PC-3 (cell line): ENCODE results near the gene SPRTN. TPM values are rescaled to one million over a fixed set of nuclear protein-coding genes. Genes with fewer than 3 reads are reported as not detected.

ENCODE experiments used
- ATAC-seq: fragments of 200-7000 bp; cut with Tn5 transposase; 2 replicates; pipeline ENCODE4 v1.9.1; 2020; ENCODE audit warnings: mild to moderate bottlenecking, moderate library complexity
- BruUV-seq: library from RNA; stranded (reverse); fragments of 400-500 nt; replicated peaks from 2 replicates; lab custom pipeline; 2021; lab: Mats Ljungman, UMichigan
- CTCF ChIA-PET: fragments of 300-600 bp; sonication (Branson Sonifier 250); formaldehyde crosslinking; loops from one replicate; lab custom pipeline; 2022; ENCODE audit warnings: antibody characterized with exemption; lab: Charles Lee
- POLR2A ChIA-PET: fragments of 300-600 bp; sonication (Branson Sonifier 250); formaldehyde crosslinking; loops from one replicate; lab custom pipeline; 2022; ENCODE audit warnings: antibody characterized with exemption; ENCODE audit not compliant: unreplicated experiment; lab: Charles Lee
- DNase-seq: peaks from one replicate; pipeline ENCODE4 v3.0.0-alpha.2; 2015
- H2AFZ ChIP-seq: fragments of 300-600 bp; sonication (generic); 2 replicates; pipeline ENCODE4 v1.6.0; 2016; ENCODE audit warnings: antibody characterized with exemption, low read length
- H3F3A ChIP-seq: fragments of 300-600 bp; sonication (generic); one replicate; pipeline ENCODE4 v1.6.0; 2017; ENCODE audit warnings: antibody characterized with exemption, low read length, control low read depth, mild to moderate bottlenecking; ENCODE audit not compliant: unreplicated experiment
- H3K27ac ChIP-seq: fragments of 300-600 bp; sonication (generic); 2 replicates; pipeline ENCODE4 v1.5.1; 2016; ENCODE audit warnings: mild to moderate bottlenecking, low read length
- H3K27me3 ChIP-seq: fragments of 300-600 bp; sonication (generic); 2 replicates; pipeline ENCODE4 v1.6.1; 2016; ENCODE audit warnings: low read length, mixed read lengths
- H3K36me3 ChIP-seq: fragments of 300-600 bp; sonication (generic); 2 replicates; pipeline ENCODE4 v1.6.1; 2016; ENCODE audit warnings: low read depth, mixed run types, low read length, mixed read lengths
- H3K4me1 ChIP-seq: fragments of 300-600 bp; sonication (generic); 2 replicates; pipeline ENCODE4 v1.5.1; 2016; ENCODE audit warnings: low read length; ENCODE audit not compliant: insufficient read depth
- H3K4me2 ChIP-seq: fragments of 300-600 bp; sonication (generic); 2 replicates; pipeline ENCODE4 v1.6.0; 2016; ENCODE audit warnings: low read length
- H3K4me3 ChIP-seq: fragments of 300-600 bp; sonication (generic); 2 replicates; pipeline ENCODE4 v1.5.1; 2016; ENCODE audit warnings: mild to moderate bottlenecking, low read length, mixed read lengths
- H3K79me2 ChIP-seq: fragments of 300-600 bp; sonication (generic); 2 replicates; pipeline ENCODE4 v1.6.1; 2017; ENCODE audit warnings: low read length, mixed read lengths
- H3K9ac ChIP-seq: fragments of 300-600 bp; sonication (generic); 2 replicates; pipeline ENCODE4 v1.6.0; 2016; ENCODE audit warnings: mild to moderate bottlenecking, low read length
- H3K9me2 ChIP-seq: fragments of 300-600 bp; sonication (generic); replicated peaks from 2 replicates; pipeline ENCODE4 v1.6.1; 2016; ENCODE audit warnings: mixed run types, low read length, mixed read lengths
- H3K9me3 ChIP-seq: fragments of 300-600 bp; sonication (generic); 2 replicates; pipeline ENCODE4 v1.6.1; 2016; ENCODE audit warnings: low read length, mixed read lengths
- H4K20me1 ChIP-seq: fragments of 300-600 bp; sonication (generic); 2 replicates; pipeline ENCODE4 v1.6.1; 2016; ENCODE audit warnings: low read length, mixed read lengths
- EZH2 ChIP-seq: fragments of 300-600 bp; sonication (generic); IDR thresholded peaks from one replicate; pipeline ENCODE4 v1.6.1; 2017; ENCODE audit warnings: antibody characterized with exemption, mild to moderate bottlenecking, low read length; ENCODE audit not compliant: unreplicated experiment
- EZH2phosphoT487 ChIP-seq: fragments of 300-600 bp; sonication (generic); IDR thresholded peaks from 2 replicates; pipeline ENCODE4 v1.6.1; 2018; ENCODE audit warnings: mild to moderate bottlenecking, antibody characterized with exemption, low read length, borderline replicate concordance
- intact Hi-C: fragments of 100-400 bp; cut with micrococcal nuclease; formaldehyde crosslinking; loops from 2 replicates; pipeline ENCODE4 v1.9.0; 2023
- total RNA-seq: library from RNA; depleted of rRNA; stranded (reverse); fragments of >200 nt; gene quantifications from 2 replicates; pipeline ENCODE4 v1.2.3, GENCODE V29; 2014
- TF ChIP-seq, protein P1 (sequence below): fragments of 300-600 bp; sonication (generic); conservative IDR thresholded peaks from 2 replicates; pipeline ENCODE4 v1.5.1; 2017; ENCODE audit warnings: antibody characterized with exemption, low read depth, mild to moderate bottlenecking, low read length

SPRTN gene
- total RNA-seq, 1 experiment from 2014 or later = 27.8 TPM

GRCh38 chr1:231396643-231397042 lies 58.5 kb downstream of the SPRTN start:
- no peak overlapping the region for H2AFZ ChIP-seq
- no peak for TF ChIP-seq EZH2phosphoT487
- TF ChIP-seq, protein P1, sequence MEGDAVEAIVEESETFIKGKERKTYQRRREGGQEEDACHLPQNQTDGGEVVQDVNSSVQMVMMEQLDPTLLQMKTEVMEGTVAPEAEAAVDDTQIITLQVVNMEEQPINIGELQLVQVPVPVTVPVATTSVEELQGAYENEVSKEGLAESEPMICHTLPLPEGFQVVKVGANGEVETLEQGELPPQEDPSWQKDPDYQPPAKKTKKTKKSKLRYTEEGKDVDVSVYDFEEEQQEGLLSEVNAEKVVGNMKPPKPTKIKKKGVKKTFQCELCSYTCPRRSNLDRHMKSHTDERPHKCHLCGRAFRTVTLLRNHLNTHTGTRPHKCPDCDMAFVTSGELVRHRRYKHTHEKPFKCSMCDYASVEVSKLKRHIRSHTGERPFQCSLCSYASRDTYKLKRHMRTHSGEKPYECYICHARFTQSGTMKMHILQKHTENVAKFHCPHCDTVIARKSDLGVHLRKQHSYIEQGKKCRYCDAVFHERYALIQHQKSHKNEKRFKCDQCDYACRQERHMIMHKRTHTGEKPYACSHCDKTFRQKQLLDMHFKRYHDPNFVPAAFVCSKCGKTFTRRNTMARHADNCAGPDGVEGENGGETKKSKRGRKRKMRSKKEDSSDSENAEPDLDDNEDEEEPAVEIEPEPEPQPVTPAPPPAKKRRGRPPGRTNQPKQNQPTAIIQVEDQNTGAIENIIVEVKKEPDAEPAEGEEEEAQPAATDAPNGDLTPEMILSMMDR = no peak
- no peak for TF ChIP-seq EZH2
- BruUV-seq = no TSS peak
- no peaks in the 10 kb centered on the region for H3K9me2 ChIP-seq
- POLR2A ChIA-PET = no interaction called here
- peak; percentile 59 for DNase-seq
- H3K27ac ChIP-seq = peak overlapping the region; percentile 88
- no peak overlapping the region for H3K4me3 ChIP-seq
- intact Hi-C loops = no loop called here
- H3K9me3 ChIP-seq = no peaks in the 10 kb centered on the region
- no peaks in the 10 kb centered on the region for H3K27me3 ChIP-seq
- H3K36me3 ChIP-seq = no peaks in the 10 kb centered on the region
- H3K4me2 ChIP-seq = peak overlapping the region; percentile 62
- CTCF ChIA-PET = no interaction called here
- peaks cover 31% of the 10 kb centered on the region for H3K4me1 ChIP-seq
- H3K9ac ChIP-seq = peak overlapping the region; percentile 51; the same call in 1 of the 2 replicates
- no peak for ATAC-seq
- peaks cover 13% of the 10 kb centered on the region for H3F3A ChIP-seq
- peaks cover 4% of the 10 kb centered on the region; the same call in 1 of the 2 replicates for H4K20me1 ChIP-seq
- H3K79me2 ChIP-seq = peaks cover 88% of the 10 kb centered on the region

GRCh38 chr1:231397886-231398671 lies 60.0 kb downstream of the SPRTN start:
- intact Hi-C loops = no loop called here
- no TSS peak for BruUV-seq
- Histone ChIP-seq H3K27ac (no peak overlapping the region), H3K79me2 (peaks cover 86% of the 10 kb centered on the region), H4K20me1 (peaks cover 4% of the 10 kb centered on the region; the same call in 1 of the 2 replicates), H3K9me3 (no peaks in the 10 kb centered on the region), H3K4me2 (no peak overlapping the region), H3K27me3 (no peaks in the 10 kb centered on the region), H3K4me3 (no peak overlapping the region), H3K9ac (no peak overlapping the region), H3F3A (peaks cover 13% of the 10 kb centered on the region), H3K9me2 (no peaks in the 10 kb centered on the region), H3K4me1 (peaks cover 31% of the 10 kb centered on the region), H3K36me3 (no peaks in the 10 kb centered on the region), H2AFZ (no peak overlapping the region)
- ChIA-PET POLR2A (no interaction called here), CTCF (no interaction called here)
- ATAC-seq (no peak), DNase-seq (no peak)
- TF ChIP-seq EZH2phosphoT487 = no peak
- TF ChIP-seq, protein P1 = no peak
- no peak for TF ChIP-seq EZH2

DNA sequence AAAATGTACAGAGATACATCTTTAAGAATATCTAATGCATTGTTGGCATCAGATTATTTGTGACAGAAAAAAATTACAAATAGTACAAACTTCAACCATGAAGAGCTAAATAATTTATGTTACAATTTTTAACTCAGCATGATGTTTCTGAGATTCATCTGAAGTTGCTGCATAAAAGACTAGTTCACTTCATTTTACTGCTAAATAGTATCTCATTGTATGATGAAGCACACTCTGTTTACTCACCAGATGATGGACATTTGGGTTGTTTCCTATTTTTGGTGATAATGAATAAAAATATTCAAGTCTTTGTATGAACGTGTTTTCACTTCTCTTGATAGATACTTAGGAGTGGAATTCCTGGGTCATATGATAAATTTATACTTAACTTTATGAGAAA lies 63.4 kb downstream of the SPRTN start:
- no TSS peak for BruUV-seq
- Histone ChIP-seq H2AFZ (no peak overlapping the region), H4K20me1 (peaks cover 4% of the 10 kb centered on the region; the same call in 1 of the 2 replicates), H3K27ac (no peak overlapping the region), H3K4me3 (no peak overlapping the region), H3K9ac (no peak overlapping the region), H3K9me3 (no peaks in the 10 kb centered on the region), H3K36me3 (no peaks in the 10 kb centered on the region), H3K4me1 (peaks cover 10% of the 10 kb centered on the region), H3F3A (peaks cover 4% of the 10 kb centered on the region), H3K27me3 (no peaks in the 10 kb centered on the region), H3K9me2 (no peaks in the 10 kb centered on the region), H3K79me2 (peaks cover 88% of the 10 kb centered on the region), H3K4me2 (no peak overlapping the region)
- intact Hi-C loops = no loop called here
- TF ChIP-seq, protein P1 = no peak
- no peak for TF ChIP-seq EZH2phosphoT487
- TF ChIP-seq EZH2 = no peak
- POLR2A ChIA-PET = no interaction called here
- ATAC-seq (no peak), DNase-seq (no peak)
- CTCF ChIA-PET = no interaction called here
